Activated gamma-delta T cell treated with Interleukin-2 at 50 U/mL for 16 hours (primary cell): ENCODE measurements around the gene MPIG6B.
"Not testable (repeated sequence)": the region's sequence is repeated elsewhere in the genome, so short reads cannot be mapped to it uniquely, and the experiment has no call there.

Source experiments
- DNase-seq: peaks from one replicate; pipeline ENCODE4 v3.0.0-alpha.2; 2020

Gene MPIG6B

DNA sequence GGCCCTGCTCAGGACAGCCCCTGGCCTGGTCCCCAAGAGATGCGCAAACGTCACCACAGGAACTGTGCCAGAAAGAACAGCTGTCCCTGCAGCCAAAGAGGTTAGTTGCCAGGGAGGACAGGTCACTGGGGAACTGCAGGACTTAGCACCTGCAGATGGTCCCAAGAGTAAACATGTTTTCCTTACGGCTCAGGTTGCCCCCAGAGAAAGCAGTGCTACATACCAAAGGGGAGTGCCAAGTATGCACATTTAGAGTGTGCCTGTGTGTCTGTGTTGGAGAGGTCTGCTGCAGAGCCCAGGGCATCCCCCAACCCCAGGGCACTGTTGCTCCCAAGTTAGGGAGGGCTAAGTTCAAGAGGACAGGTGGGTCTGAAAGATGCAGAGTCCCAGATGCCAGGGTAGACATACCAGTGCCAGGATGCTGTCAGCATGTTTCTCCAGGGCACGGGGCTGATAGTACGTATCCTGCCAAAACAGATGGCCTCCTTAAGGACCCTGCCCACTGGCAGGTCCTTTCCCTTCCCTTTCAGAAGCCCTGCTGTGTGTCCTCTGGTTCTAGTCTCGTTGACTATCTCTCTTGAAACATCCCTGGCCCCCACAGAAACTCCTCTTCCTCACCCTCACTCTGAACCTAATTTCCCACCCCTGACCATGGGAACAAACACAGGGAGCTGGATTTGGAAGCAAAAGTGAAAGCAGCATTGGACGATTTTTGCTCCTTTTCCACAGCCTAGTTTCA, 21.3 kb upstream of the MPIG6B start:
- DNase-seq = no peak

- DNase-seq = no peak
Observed at GRCh38 chr6:31702405-31702818, 20.8 kb upstream of the MPIG6B start.

DNA sequence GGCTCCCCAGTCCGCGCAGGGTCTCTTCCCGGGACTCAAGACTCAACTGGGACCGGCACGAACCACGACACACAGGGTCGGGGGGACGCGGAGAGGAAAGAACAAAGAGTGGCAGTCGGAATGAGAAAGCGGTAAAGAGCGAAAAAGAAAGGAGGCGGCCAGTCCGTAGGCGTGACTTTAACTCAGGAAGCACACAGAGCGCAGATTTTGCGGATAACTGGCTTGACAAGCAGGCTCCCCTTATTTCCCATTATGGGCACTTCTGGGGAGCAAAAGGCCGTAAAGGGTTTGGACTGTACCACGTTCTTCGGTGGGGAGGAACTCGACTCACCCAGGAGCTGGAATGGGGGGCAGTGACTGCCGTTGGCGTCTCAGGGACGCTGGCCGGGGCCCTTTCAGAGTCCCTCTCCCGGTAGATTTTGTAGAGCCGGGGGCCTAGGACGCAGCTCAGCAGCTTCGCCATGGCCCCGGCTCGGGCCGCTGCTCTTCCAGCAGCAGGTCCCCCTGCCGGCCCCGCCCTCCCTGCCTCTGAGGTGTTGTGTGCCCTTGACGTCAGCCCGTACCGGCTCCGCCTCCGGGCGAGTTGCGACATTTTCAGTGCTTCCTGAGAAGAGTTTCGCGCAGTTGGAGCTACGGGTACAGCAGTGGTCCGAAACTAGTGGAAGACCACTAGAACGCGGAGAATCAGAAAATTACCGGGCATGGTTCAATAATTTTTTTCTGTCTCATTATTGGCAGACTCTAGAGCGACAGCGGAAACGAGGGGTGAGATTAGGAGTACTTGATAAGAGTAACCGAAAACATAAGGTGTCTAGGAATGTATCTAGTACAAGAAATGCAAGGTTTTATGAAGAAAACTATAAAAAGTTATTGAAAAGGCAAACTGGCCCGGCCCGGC, 20.1 kb upstream of the MPIG6B start, which contains the start of gene ABHD16A:
Gene ABHD16A (minus strand): TSS at position 506 of the 898 bp plus-strand sequence. CDS start 43 bp downstream, at position 463.
- DNase-seq = peak; percentile 97

DNA sequence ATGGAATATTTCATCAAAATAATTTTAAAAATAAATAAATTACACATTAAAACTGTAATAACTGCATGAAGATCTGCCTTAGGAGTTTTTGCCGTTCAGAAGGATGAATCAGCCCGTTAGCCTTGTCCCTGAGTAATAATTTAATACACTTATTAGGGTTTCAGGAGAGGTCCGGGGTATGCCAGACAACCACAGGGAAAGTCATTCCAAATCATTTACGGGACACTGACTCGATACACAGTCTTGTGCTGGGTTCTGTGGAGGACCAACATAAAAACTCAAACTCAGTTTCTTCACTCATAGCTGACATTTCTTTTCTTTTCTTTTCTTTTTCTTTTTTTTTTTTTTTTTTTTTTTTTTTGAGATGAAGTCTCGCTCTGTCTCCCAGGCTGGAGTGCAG, 17.2 kb upstream of the MPIG6B start:
- DNase-seq = no peak

GRCh38 chr6:31706599-31706998, 16.6 kb upstream of the MPIG6B start, which contains the start of gene LY6G6F:
Gene LY6G6F (plus strand): TSS chr6:31706866. CDS start chr6:31706907, 41 bp downstream.
- no peak for DNase-seq

- no peak for DNase-seq
Observed at GRCh38 chr6:31707701-31708100, 15.5 kb upstream of the MPIG6B start.

GRCh38 chr6:31708224-31708623, 14.9 kb upstream of the MPIG6B start:
- DNase-seq = no peak

DNA sequence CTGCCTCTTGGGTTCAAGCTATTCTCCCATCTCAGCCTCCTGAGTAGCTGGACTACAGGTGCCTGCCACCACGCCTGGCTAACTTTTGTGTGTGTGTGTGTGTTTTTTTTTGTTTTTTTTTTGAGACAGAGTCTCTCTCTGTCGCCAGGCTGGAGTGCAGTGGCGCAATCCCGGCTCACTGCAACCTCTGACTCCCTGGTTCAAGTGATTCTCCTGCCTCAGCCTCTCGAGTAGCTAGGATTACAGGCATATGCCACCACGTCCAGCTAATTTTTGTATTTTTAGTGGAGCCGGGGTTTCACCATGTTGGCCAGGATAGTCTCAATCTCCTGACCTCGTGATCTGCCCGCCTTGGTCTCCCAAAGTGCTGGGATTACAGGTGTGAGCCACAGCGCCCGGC, 14.0 kb upstream of the MPIG6B start:
- DNase-seq = not testable (repeated sequence)

GRCh38 chr6:31710523-31711219, 12.5 kb upstream of the MPIG6B start:
- no peak for DNase-seq

GRCh38 chr6:31711233-31711632, 11.9 kb upstream of the MPIG6B start:
- no peak for DNase-seq

DNA sequence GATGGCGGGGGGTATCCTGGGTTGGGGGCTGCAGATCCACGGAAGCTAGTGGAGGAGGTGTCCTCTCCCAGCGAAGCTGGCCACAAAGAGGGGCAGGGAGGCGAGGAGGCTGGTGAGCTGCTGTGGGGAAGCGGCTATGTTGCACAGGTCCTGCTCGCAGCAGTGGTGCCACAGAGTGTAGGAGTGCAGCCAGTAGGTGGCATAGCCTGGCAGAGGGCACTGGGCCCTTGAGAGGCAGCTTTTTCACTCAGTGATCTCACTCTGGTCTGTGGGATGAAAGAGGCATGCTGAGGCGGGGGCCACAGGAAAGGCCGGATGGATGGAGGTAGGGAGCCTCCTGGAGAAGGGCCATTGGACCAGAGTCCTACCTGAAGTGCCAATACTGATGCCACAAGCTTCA, 10.9 kb upstream of the MPIG6B start:
- DNase-seq = no peak

DNA sequence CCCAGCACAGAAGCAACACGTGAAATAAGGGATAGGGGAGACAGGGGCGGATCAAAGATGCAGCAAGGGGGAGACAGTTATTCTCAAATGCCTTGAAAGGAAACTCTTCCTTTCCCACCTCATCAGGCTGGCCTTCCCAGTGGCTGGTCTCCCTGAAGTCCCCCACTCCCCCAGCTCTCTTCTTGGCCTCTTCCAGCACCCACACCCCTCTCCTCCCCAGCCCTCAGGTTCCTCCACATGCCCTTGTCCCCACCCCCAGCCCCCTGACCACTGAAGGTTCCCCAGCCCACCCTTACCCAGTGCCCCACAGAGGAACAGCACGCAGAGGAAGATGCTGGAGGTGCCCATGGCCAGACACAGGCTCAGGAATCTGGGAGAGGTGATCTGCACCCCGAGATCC, 9.7 kb upstream of the MPIG6B start:
- no peak for DNase-seq

DNA sequence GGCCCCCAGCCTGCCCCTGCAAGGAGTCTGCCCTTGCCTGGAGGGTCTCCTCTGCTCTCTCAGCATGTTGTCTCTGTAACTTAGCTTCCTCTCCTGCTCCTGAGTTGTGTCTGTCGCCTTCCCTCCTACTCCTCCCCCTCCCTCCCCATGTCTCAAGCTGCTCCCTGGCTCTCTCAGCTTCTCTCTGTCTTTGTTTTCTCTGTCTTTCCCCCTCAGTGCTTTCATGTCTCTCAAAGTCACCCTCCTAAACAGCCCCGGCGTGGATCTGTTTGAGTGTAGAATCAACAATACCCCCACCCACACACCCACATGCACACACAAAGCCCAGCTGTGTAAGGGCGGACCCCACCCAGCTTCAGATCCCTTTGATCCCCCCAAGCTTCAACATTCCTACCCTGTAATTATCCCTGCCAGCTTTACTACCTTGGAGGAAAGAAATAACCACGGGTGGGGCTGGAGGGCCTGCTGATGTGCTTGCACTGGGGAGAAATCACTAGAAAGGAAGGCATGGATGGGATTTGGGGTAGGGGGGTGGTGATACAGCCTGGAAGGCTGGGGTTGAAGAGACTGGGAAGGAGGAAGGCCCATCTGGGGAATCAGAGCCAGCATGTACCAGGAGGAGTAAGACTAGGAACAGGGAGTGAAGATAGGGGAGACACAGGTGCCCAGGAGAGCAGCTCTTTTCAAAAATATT, 9.0 kb upstream of the MPIG6B start:
- no peak for DNase-seq

DNA sequence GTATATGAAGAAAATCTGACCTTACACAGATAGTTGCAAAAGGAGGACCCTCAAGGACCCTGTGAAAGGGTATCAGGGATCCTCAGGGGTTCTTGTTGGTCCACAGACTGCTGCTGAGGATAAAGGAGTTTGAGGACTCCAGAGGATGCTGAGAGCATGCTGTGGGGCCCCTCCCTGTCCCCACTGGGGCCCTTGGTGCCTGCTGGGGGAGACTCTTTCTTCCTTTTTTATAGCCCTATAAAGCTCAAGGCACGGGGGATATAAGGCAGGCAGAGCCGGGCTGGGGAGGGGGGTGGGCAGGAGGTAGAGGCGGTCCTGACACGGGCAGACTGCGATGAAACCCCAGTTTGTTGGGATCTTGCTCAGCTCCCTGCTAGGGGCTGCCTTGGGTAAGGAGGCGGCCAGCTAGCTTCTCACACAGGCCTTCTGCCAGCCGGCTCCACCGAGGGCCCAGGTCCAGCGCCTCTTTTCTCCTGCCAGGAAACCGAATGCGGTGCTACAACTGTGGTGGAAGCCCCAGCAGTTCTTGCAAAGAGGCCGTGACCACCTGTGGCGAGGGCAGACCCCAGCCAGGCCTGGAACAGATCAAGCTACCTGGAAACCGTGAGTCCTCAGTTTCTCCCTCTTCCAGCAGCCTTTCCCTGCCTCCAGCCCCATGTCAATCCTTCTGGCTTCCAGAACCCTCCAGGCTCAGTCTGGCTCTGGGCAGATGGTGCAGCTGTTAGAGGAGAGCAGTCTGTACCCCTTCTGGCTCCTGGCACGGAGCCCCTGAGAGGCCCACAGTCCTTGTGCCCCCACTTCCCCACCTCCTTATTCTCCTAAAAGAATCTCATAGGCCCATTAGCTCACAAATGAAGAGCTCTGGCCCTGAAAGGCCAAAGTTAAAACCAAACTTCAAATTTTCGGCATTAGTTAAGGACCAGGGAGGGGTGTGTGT, 7.9 kb upstream of the MPIG6B start, which contains the start of gene LY6G6D:
Gene LY6G6D (plus strand): TSS at position 327 of the 937 bp plus-strand sequence. CDS start 8 bp downstream, at position 335.
- no peak for DNase-seq

GRCh38 chr6:31717499-31718222, 5.5 kb upstream of the MPIG6B start:
- DNase-seq = no peak

GRCh38 chr6:31718265-31718664, 4.9 kb upstream of the MPIG6B start:
- DNase-seq = no peak

GRCh38 chr6:31719001-31719400, 4.2 kb upstream of the MPIG6B start:
- DNase-seq = no peak

GRCh38 chr6:31720196-31720770, 2.9 kb upstream of the MPIG6B start:
- no peak for DNase-seq

DNA sequence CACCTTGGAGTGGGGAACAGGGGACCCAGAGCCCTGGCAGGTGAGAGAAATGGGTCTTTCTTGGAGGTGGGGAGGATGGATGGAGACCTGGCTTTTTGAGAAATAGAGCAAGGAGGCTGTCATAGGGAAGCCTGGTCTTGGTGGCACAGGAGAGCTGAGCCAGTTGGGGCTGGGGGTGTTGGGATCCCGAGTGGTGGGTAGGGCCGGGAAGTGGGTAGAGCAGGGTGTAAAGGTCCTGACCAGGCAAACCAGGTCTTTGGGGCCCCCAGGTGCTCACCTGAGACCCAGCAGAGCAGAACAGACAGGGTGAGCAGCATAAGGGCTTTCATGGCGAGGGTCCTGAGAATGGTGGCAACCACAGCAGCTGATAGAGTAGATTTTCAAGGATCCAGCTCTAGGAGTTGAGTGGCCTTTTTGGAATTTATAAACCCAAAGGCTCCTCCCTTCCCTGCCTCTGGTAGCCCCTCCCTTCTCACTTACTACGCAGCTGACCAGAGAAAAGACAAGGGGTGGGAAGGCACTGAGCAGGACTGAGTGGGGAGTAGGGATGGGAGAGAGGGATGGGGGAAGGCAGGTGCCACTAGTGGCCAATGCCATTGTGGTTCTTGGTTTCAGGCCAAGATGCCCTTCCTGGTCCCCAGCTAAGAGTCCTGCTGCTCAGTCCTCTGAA, 1.7 kb upstream of the MPIG6B start, which contains the start of gene LY6G6C:
Gene LY6G6C (minus strand): TSS at position 396 of the 670 bp plus-strand sequence. CDS start 67 bp downstream, at position 329.
- no peak for DNase-seq
